ENCODE data around the gene REV3L. TPM values are rescaled to one million over a fixed set of nuclear protein-coding genes. Genes with fewer than 3 reads are reported as not detected.

REV3L gene
- polyA plus RNA-seq, 1 of the 3 experiments (the other 2 are of a cell fraction) = 7.3 TPM

DNA sequence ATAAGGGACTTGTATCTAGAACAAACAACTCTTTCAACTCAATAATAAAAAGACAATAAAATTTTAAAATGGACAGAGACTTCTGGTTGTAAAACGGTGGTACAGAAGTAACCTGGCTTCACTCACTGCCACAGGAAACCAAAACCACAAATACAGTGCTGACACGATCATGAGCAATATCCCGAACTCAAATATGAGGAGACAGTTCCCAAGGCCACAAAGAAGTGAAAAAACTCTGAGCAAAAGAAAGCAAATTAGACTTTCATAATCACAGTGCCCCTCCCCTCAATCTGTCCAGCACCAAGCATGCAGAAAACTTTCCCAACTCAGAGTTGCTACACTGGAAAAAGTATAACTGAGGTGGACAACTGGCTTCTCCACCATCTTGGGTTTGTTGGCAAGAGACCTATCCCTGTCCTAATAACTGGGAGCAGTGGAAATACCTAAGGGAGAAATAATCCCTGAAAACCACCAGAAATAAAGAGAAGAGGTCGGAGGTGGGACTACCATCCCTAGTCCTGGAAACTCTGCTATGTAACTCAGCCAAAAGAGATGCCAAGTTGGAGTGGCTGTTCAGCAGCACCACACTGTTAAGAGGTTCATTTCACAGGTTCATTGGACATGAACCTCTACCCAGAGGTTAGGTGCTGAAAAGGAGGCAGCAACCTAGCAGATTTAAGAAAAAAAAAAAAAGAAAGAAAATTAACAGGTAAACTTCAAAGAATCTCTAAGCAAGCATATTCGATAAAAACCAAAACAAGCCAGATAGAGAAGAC is 55.5 kb downstream of the REV3L start (continued):
- no peak for TF ChIP-seq SIN3A (IDR thresholded peaks at IDR 0.05; ENCODE audit: borderline replicate concordance, low read depth, low read length)
- TF ChIP-seq, protein P1, sequence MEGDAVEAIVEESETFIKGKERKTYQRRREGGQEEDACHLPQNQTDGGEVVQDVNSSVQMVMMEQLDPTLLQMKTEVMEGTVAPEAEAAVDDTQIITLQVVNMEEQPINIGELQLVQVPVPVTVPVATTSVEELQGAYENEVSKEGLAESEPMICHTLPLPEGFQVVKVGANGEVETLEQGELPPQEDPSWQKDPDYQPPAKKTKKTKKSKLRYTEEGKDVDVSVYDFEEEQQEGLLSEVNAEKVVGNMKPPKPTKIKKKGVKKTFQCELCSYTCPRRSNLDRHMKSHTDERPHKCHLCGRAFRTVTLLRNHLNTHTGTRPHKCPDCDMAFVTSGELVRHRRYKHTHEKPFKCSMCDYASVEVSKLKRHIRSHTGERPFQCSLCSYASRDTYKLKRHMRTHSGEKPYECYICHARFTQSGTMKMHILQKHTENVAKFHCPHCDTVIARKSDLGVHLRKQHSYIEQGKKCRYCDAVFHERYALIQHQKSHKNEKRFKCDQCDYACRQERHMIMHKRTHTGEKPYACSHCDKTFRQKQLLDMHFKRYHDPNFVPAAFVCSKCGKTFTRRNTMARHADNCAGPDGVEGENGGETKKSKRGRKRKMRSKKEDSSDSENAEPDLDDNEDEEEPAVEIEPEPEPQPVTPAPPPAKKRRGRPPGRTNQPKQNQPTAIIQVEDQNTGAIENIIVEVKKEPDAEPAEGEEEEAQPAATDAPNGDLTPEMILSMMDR (IDR thresholded peaks at IDR 0.05) = no peak
- no peak for TF ChIP-seq CHD2 (IDR thresholded peaks at IDR 0.05; ENCODE audit: low read length, partially characterized antibody)
- peak; percentile 95 for TF ChIP-seq PBX3 (IDR thresholded peaks at IDR 0.05)
- peak; percentile 48; the same call in 1 of the 2 replicates for TF ChIP-seq POLR2AphosphoS5 (IDR thresholded peaks at IDR 0.05; ENCODE audit: low read depth, low read length)
- TF ChIP-seq FOXM1 (IDR thresholded peaks at IDR 0.05; ENCODE audit: low read depth) = 0 out of 2 replicates have a peak, but pooled peaks have one; percentile 30
- TF ChIP-seq TAF1 (IDR thresholded peaks at IDR 0.05; ENCODE audit: borderline replicate concordance, low read depth, low read length) = no peak
- no peak for TF ChIP-seq FOXJ3 (CRISPR knock-in tag; IDR thresholded peaks at IDR 0.05)
- no peak for TF ChIP-seq ELF1 (IDR thresholded peaks at IDR 0.05)

- peak; percentile 18; the same call in 1 of the 2 replicates for TF ChIP-seq RAD21 (IDR thresholded peaks at IDR 0.05; ENCODE audit: low read length)
- no peak for TF ChIP-seq USF2 (IDR thresholded peaks at IDR 0.05; ENCODE audit: borderline replicate concordance, low read depth, low read length)
- TF ChIP-seq SMC3 (IDR thresholded peaks at IDR 0.05; ENCODE audit: low read depth, low read length) = no peak
- TF ChIP-seq TCF12 (IDR thresholded peaks at IDR 0.05) = 0 out of 2 replicates have a peak, but pooled peaks have one; percentile 8
- no peak for TF ChIP-seq RXRA (IDR thresholded peaks at IDR 0.05; ENCODE audit: borderline replicate concordance, low read depth)
- TF ChIP-seq, protein P1 (IDR thresholded peaks at IDR 0.05) = no peak
- TF ChIP-seq FOSL2 (IDR thresholded peaks at IDR 0.05; ENCODE audit: borderline replicate concordance, low read depth) = no peak
- TF ChIP-seq FOXJ3 (CRISPR knock-in tag; IDR thresholded peaks at IDR 0.05) = no peak
- no peak for TF ChIP-seq FOXM1 (IDR thresholded peaks at IDR 0.05; ENCODE audit: low read depth)
- TF ChIP-seq MEF2A (IDR thresholded peaks at IDR 0.05; ENCODE audit: borderline replicate concordance, low read depth) = no peak
- TF ChIP-seq EP300 (IDR thresholded peaks at IDR 0.05; ENCODE audit: borderline replicate concordance in 1 of 2, low read depth in 1 of 2, low read length in 1 of 2) = 0 out of 4 replicates have a peak, but pooled peaks of 1 of the 2 experiments have one; percentile 26
- TF ChIP-seq NFIC (IDR thresholded peaks at IDR 0.05; ENCODE audit: borderline replicate concordance) = no peak
- no peak for TF ChIP-seq CHD2 (IDR thresholded peaks at IDR 0.05; ENCODE audit: low read length, partially characterized antibody)
- Histone ChIP-seq H3K9me2 (no peaks in the 10 kb centered on the region), H3K79me2 (ENCODE audit: insufficient read depth) (peaks cover 93% of the 10 kb centered on the region), H3K27me3 (ENCODE audit: insufficient read depth) (no peaks in the 10 kb centered on the region), H3K36me3 (replicated peaks in 1 of 2; ENCODE audit: control insufficient read depth in 1 of 2, insufficient read depth in 2 of 2, low read length in 1 of 2) (peaks cover 0 to 7% of the 10 kb centered on the region in 2 experiments), H3K27ac (ENCODE audit: low read depth in 2 of 2, low read length in 1 of 2) (peak overlapping the region in 1 of 2 experiments; percentile 56; a peak in 2 of 4 replicates), H3K4me1 (ENCODE audit: control insufficient read depth in 1 of 2, insufficient read depth in 2 of 2, low read depth in 1 of 2, low read length in 1 of 2) (peaks cover 11 to 18% of the 10 kb centered on the region in 2 experiments; a peak in 3 of 4 replicates), H3K9me3 (0 out of 2 replicates have a peak, but pooled peaks cover 8% of the 10 kb centered on the region), H3K4me3 (ENCODE audit: low read depth in 2 of 2, low read length in 1 of 2) (no peak overlapping the region; a peak in 1 of 4 replicates), H3K4me2 (no peak overlapping the region), H2AFZ (ENCODE audit: low read depth) (no peak overlapping the region), H3F3A (replicated peaks; ENCODE audit: insufficient read depth) (peaks cover 32% of the 10 kb centered on the region), H4K20me1 (ENCODE audit: insufficient read depth) (peaks cover 24% of the 10 kb centered on the region), H3K9ac (no peak overlapping the region)
- CTCF ChIA-PET = interaction anchor here (0.6 to 1.6 kb wide), 6 partner anchors 12 to 165 kb away, joined by 3 to 8 read pairs (median 3); a partner anchor contains a TSS
- POLR2A ChIA-PET = no interaction called here
- 75% methylated on average over 5 of the region's 5 CpGs for WGBS (ENCODE audit: low lambda C conversion rate)
- DNase-seq = peak; percentile 63
Measured at GRCh38 chr6:111423960-111424846, 58.8 kb downstream of the REV3L start.
